Measurements from ENCODE around the gene NCOA1.

GRCh38 chr2:24711865-24712264, 220.8 kb downstream of the NCOA1 start:
- TF ChIP-seq ESRRG (CRISPR knock-in tag; IDR thresholded peaks at IDR 0.05) (no peak), ZNF70 (CRISPR knock-in tag; IDR thresholded peaks at IDR 0.05) (no peak)

Data from SK-N-SH treated with all-trans-retinoic acid at 6 μM for 48 hours (cell line).